Lower leg skin (tissue), 3 donors: ENCODE results near the gene LHB.

Source experiments
- POLR2A ChIP-seq, 2 donors: fragments of 450-650 bp; IDR thresholded peaks; one replicate each; pipeline ENCODE4 v1.6.1; 2016 to 2017; ENCODE audit warnings: antibody characterized with exemption in 2 of 2, mild to moderate bottlenecking in 1 of 2, moderate library complexity in 1 of 2
- TF ChIP-seq, protein P1 (sequence below), 3 donors: fragments of 450-650 bp; IDR thresholded peaks; one replicate each; pipeline ENCODE4 v1.5.1; 2016; ENCODE audit warnings: antibody characterized with exemption in 3 of 3, mild to moderate bottlenecking in 3 of 3, moderate library complexity in 2 of 3

DNA sequence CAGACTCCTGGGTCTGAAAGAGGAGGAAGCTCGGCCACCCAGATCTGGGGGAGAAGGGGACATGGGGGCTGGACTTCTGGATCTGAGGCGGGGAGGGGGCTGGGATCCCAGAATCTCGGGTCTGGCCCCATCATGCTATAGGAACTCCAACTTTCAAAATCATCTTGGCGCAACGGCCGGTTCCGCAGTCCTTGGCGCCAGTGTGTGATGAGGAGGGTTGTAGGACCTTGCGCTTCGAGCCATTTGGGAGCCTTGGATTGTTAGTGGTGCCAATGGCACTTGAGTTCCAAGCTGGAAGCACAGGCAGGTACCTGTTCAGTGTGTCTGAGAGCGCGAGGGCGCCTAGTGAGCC lies 22.9 kb downstream of the LHB start:
- TF ChIP-seq, protein P1, sequence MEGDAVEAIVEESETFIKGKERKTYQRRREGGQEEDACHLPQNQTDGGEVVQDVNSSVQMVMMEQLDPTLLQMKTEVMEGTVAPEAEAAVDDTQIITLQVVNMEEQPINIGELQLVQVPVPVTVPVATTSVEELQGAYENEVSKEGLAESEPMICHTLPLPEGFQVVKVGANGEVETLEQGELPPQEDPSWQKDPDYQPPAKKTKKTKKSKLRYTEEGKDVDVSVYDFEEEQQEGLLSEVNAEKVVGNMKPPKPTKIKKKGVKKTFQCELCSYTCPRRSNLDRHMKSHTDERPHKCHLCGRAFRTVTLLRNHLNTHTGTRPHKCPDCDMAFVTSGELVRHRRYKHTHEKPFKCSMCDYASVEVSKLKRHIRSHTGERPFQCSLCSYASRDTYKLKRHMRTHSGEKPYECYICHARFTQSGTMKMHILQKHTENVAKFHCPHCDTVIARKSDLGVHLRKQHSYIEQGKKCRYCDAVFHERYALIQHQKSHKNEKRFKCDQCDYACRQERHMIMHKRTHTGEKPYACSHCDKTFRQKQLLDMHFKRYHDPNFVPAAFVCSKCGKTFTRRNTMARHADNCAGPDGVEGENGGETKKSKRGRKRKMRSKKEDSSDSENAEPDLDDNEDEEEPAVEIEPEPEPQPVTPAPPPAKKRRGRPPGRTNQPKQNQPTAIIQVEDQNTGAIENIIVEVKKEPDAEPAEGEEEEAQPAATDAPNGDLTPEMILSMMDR (IDR thresholded peaks at IDR 0.05) = no peak
- TF ChIP-seq POLR2A (IDR thresholded peaks at IDR 0.05) = no peak
